Ovary (tissue), 9 donors: ENCODE data around the gene SHISA9. TPM values are rescaled to one million over a fixed set of nuclear protein-coding genes. Genes with fewer than 3 reads are reported as not detected.

Experiments
- DNase-seq, 5 donors: peaks; one replicate each; pipeline ENCODE4 v3.0.0-alpha.2; 2019 to 2020
- H3K27ac ChIP-seq, 2 donors: fragments of 200-600 bp; one replicate each; pipeline versions ENCODE4 v1.5.1 to v1.8.0; 2019 to 2022
- H3K27me3 ChIP-seq: fragments of 200-600 bp; one replicate; pipeline ENCODE4 v1.8.0; 2022
- H3K36me3 ChIP-seq: fragments of 200-600 bp; sonication (generic); one replicate; pipeline ENCODE4 v1.5.1; 2019
- H3K4me1 ChIP-seq: one replicate; pipeline ENCODE4 v1.8.1; 2013; ENCODE audit warnings: mild to moderate bottlenecking, moderate library complexity; ENCODE audit not compliant: insufficient read depth
- H3K4me3 ChIP-seq: fragments of 200-600 bp; sonication (generic); one replicate; pipeline ENCODE4 v1.5.1; 2017
- H3K9me3 ChIP-seq, 2 donors: fragments of 200-600 bp in 1 of 2; sonication (generic) in 1 of 2; one replicate each; pipeline versions ENCODE4 v1.5.1 to v1.8.1; 2013 to 2019; ENCODE audit warnings: mild to moderate bottlenecking in 1 of 2, moderate library complexity in 1 of 2
- CTCF ChIP-seq, 3 donors: fragments of 450-650 bp in 2 of 3; fragments of 200-600 bp in 1 of 3; IDR thresholded peaks; one replicate each; pipeline versions ENCODE4 v1.5.1 to v1.8.0; 2016 to 2022; ENCODE audit warnings: antibody characterized with exemption in 3 of 3, mild to moderate bottlenecking in 1 of 3
- EP300 ChIP-seq: sonication (generic); formaldehyde crosslinking; IDR thresholded peaks from one replicate; pipeline ENCODE4 v1.6.1; 2017; ENCODE audit warnings: antibody characterized with exemption
- POLR2A ChIP-seq: fragments of 450-650 bp; IDR thresholded peaks from one replicate; pipeline ENCODE4 v1.6.1; 2017; ENCODE audit warnings: antibody characterized with exemption, mild to moderate bottlenecking, moderate library complexity
- WGBS, 3 donors: extraction: QIAGEN DNeasy Blood & Tissue Kit in 1 of 3; methylation state at CpG; one replicate each; pipeline versions ENCODE4 v1.1.5 to v1.1.7; 2013 to 2017; 5-methylcytosine and 5-hydroxymethylcytosine counted together
- intact Hi-C, 4 donors: fragments of 100-400 bp; cut with DNase I; formaldehyde crosslinking; loops; one replicate each; pipeline versions ENCODE4 v1.11.0 to v1.15.1; 2022 to 2023
- polyA plus RNA-seq, 2 donors: library from polyadenylated mRNA; stranded (reverse); fragments of 200-250 nt in 1 of 2; fragments of 350-450 nt in 1 of 2; fragmentation: Illumina TruSeq in 1 of 2; extraction: RNeasy Lipid Tissue Mini Kit (QIAGEN cat#74804) in 1 of 2; gene quantifications; one replicate each; pipeline ENCODE4 v1.2.3, GENCODE V29; 2013 to 2014
- total RNA-seq, 7 donors: library from RNA; depleted of rRNA in 2 of 7; stranded (reverse); fragments of >200 nt in 2 of 7; fragmentation: NEBNext Ultra II Directional in 3 of 7; extraction: Animal tissue kit (Norgen Biotek cat#: 25700) in 3 of 7; gene quantifications; one replicate each; pipeline versions ENCODE4 v1.1.0 to v1.2.4, GENCODE V29; 2016 to 2023
- donor health status: DM: no; HTN: no; CAD: no; lungs with moderate emphysema.
- donor health status: DM: no; HTN: no; CAD: no.
- donor health status: Bipolar disorder and iron deficiency.
- donor health status: DM: yes; HTN: yes; CAD: no.
- donor health status: DM: no; HTN: no; CAD: no.
- donor health status: DM: yes; HTN: yes; CAD: no.

The SHISA9 gene
- total and polyA plus RNA-seq, 9 donors = 0.03 to 0.47 (median 0.12) TPM; not detected in 3

- WGBS, 3 donors = 79 to 87% (median 82%) methylated on average over 3 of the region's 3 CpGs
- intact Hi-C loops = no loop called here
- Histone ChIP-seq H3K4me3 (no peak overlapping the region), H3K27ac (no peak overlapping the region), H3K9me3 (no peaks in the 10 kb centered on the region), H3K27me3 (no peaks in the 10 kb centered on the region), H3K36me3 (no peaks in the 10 kb centered on the region), H3K4me1 (no peaks in the 10 kb centered on the region)
- no peak for DNase-seq
- no peak for TF ChIP-seq EP300
- no peak for TF ChIP-seq POLR2A
- no peak for TF ChIP-seq CTCF (IDR thresholded peaks at IDR 0.05)
Measured at GRCh38 chr16:13080531-13080930, 179.1 kb downstream of the SHISA9 start.

- no peaks in the 10 kb centered on the region for H3K9me3 ChIP-seq
- no peaks in the 10 kb centered on the region for H3K36me3 ChIP-seq
- intact Hi-C loops = no loop called here
- no peak for TF ChIP-seq POLR2A
- no peak for TF ChIP-seq EP300
- TF ChIP-seq CTCF (IDR thresholded peaks at IDR 0.05) = no peak
- no peak overlapping the region for H3K4me3 ChIP-seq
- WGBS, 3 donors = 70 to 76% (median 72%) methylated on average over 5 of the region's 5 CpGs
- no peaks in the 10 kb centered on the region for H3K27me3 ChIP-seq
- H3K4me1 ChIP-seq = no peaks in the 10 kb centered on the region
- no peak for DNase-seq
- H3K27ac ChIP-seq = no peak overlapping the region
Measured at GRCh38 chr16:13081825-13082331, 180.5 kb downstream of the SHISA9 start.

DNA sequence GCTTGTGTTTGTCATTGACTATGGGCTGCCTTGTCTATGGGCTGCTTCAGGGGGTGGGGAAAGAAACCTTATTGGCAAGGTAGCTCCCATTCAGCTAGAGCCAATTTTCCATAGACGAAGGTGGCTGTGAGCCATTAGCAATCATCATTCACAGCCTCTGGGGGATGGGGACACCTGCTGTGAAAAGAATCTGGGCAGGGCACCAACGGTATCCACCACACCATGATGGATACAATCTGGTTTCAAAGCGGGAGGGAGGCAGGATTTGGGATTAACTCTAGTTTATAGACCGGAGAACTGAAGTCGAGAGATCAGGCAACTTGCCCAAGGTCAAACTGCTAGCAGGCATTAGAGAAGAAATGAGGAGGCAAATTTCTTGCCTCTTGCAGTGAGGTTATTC, 182.3 kb downstream of the SHISA9 start:
- H3K9me3 ChIP-seq = no peaks in the 10 kb centered on the region
- DNase-seq = no peak
- 2 to 12% (median 4%) methylated on average over 5 of the region's 5 CpGs for WGBS, 3 donors
- no peak overlapping the region for H3K4me3 ChIP-seq
- no peaks in the 10 kb centered on the region for H3K4me1 ChIP-seq
- intact Hi-C loops = no loop called here
- no peaks in the 10 kb centered on the region for H3K36me3 ChIP-seq
- H3K27me3 ChIP-seq = no peaks in the 10 kb centered on the region
- no peak overlapping the region for H3K27ac ChIP-seq
- no peak for TF ChIP-seq CTCF (IDR thresholded peaks at IDR 0.05)
- no peak for TF ChIP-seq POLR2A
- no peak for TF ChIP-seq EP300

GRCh38 chr16:13084331-13084730, 182.9 kb downstream of the SHISA9 start:
- H3K4me3 ChIP-seq = no peak overlapping the region
- H3K36me3 ChIP-seq = no peaks in the 10 kb centered on the region
- no peaks in the 10 kb centered on the region for H3K9me3 ChIP-seq
- TF ChIP-seq EP300 = no peak
- no peak for TF ChIP-seq CTCF (IDR thresholded peaks at IDR 0.05)
- no peak for TF ChIP-seq POLR2A
- no peaks in the 10 kb centered on the region for H3K4me1 ChIP-seq
- no peaks in the 10 kb centered on the region for H3K27me3 ChIP-seq
- intact Hi-C loops = no loop called here
- WGBS, 3 donors = 63 to 74% (median 70%) methylated on average over 2 of the region's 2 CpGs
- H3K27ac ChIP-seq = no peak overlapping the region
- DNase-seq = no peak
